NCI-H524 (cell line): ENCODE data around the gene MEGF6.

Experiments used
- DNase-seq, 2 experiments: peaks; one replicate each; lab custom pipeline; 2025; lab: John Stamatoyannopoulos, UW

MEGF6 gene

GRCh38 chr1:3459051-3459908 is 152.0 kb downstream of the MEGF6 start:
- DNase-seq, result no peak

- no peak for DNase-seq
These were observed 153.1 kb downstream of the MEGF6 start for GRCh38 chr1:3457910-3458883.

DNA sequence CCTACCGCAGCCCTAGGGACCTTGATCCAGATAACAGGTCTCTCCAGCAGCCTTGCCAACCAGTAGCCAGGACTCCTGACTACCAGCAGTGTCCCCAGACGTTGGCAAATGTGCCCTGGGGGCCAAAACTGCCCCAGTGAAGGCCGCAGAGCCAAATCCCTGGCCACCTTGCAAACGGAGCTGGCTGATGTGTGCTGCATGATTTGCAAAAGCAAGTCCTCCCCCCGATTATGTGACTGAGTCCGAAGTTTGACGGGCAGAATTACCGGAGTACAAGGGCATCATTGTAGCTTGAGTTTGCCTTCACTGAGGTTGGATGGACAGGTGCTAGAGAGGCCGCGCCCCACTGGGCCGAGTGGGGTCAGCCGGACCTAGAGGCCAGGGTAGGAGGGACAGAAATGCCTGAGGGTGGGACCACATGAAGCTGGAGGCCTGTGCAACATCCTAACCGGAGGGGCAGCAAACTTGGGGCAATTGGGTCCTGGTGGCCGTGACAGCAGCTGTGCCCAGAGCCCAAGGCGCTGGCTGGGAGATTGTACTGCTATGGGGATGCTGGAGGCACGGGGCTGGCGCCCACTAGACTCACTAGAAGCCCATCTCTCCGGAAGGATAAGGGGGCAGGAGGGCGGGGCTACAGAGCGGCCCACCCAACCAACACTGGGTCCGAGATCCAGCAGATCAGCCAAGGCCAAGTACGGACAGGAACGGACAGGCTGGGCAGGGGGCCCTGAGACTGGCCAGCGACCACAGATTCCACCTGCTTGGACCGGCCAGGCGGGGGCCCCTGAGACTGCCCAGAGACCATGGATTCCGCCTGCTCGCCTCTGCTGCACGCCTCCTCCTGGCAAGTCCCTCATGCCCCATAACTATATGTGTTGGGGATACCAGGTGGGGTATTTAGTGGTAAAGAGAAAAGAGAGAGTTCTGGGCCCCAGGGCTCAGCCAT is 154.1 kb downstream of the MEGF6 start:
- no peak for DNase-seq

DNA sequence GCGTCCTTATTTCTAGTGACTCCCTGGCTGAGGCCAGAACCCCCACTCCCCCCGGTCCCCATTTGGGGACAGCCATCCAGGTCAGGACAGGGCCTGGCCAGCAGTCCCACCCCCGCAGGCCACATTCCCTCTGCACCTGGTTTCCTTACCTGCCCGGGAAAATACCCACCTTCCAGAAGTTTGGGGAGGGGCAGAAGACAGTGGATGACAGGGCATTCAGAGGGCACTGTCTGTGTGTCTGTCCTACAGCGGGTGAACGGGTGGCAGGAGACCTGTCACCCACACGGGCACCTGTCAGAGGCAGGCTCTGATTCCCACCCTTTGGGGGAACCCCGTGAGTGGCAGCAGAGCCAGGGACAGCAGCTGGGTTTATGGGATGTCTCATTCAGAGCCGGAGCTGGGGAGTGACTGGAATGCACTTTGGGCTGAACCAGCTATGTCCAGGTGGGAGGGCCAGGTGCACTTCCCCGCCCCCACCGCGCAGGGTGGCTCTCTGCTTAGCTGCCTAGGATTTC is 154.8 kb downstream of the MEGF6 start:
- no peak for DNase-seq

GRCh38 chr1:3455670-3456448 is 155.4 kb downstream of the MEGF6 start:
- DNase-seq, result no peak

- DNase-seq, result no peak
These were observed 156.3 kb downstream of the MEGF6 start for GRCh38 chr1:3454811-3455618.

DNA sequence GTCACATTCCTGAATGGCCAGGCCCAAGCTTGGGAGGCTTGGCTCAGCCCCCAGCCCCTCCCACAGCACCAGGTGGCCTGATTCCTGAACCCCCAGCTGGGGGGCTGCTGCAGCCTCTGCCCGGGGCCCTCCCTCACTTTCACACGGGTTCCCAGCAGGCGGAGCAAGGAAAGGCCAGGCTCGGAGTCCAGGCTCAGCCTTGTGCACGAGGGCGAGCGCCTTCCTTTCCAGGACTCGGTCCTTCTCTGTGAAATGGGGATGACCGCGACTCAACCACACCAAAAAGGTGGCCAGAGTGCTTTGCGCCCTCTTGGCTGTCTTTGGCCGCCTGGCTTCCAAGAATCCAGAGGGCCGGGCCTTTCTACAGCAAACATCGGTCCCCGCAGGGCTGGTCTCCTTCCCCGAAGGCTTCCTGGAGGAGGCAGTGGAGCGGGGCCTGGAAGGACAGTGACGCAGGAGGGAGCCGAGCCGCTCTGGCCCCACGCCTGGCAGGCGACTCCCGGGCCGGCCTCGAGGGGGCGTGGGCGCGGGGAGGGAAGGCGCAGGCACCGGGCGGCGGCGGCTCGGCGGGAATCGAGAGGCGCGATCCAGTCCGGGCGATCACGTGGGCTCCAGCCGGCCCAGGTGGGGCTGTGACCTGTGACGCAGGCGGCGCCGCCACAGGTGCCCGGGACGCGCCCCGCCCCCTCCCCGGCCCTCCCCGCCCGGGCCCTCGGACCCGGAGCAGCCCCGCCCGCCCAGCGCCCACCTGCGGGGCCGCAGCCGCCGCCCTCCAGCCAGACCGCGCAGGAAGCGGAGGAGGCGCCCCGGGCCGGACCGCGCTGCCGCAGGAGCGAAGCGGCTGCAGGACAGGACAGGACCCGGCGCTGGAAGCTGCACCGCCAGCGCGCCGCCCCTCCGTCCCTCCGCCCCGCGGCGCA is 157.2 kb downstream of the MEGF6 start, which contains the start of gene ARHGEF16:
TSS of gene ARHGEF16 (plus strand) at position 775 of the 920 bp plus-strand sequence. CDS start 8,420 bp downstream, outside the sequence.
- peak in 1 of 2 experiments; percentile 31 for DNase-seq

DNA sequence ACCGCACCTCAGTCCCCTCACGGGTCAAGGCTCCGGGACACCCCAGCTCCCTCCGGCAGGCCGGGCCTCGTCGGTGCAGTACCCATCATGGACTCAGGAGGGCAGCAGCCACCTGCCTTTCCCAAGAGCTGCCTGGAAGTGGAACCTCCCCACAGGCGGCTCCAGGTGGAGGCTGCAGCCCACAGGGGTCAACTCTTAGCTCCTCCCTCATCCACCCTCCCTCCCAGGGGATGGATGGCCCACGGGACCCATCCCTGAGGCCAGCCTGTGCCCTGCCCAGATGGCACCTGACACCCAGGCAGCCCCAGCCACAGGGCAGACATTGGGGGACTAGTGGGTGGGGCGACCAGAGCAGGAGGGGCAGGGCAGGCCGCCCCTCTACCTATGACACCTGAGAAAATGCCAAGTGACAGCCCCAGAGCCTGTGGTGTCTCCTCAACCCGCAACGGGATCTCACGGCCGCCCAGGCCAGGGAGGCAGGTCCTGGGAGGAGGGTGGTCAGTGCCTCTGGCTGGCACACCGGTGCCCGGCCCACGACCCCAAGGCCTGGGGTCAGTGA is 158.0 kb downstream of the MEGF6 start:
- peak in 1 of 2 experiments; percentile 43 for DNase-seq

DNA sequence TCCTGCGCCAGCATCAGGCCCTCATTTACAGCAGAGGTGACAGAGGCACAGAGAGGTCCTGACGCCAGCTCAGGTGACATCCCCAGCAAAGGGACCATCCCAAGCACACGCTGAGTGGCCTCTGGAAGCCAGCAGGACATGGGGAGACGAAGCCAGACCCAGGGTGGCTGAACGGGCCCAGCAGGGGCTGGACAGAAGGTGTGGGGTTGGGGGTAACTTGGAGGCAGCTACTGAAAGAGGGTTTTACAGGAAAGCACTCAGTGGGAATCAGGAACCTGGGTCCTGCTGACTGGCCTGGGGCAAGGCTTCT is 158.5 kb downstream of the MEGF6 start:
- DNase-seq, result no peak

GRCh38 chr1:3451994-3452865 is 159.1 kb downstream of the MEGF6 start:
- DNase-seq, result no peak

- no peak for DNase-seq
These were observed 160.3 kb downstream of the MEGF6 start for GRCh38 chr1:3450983-3451382.

- no peak for DNase-seq
These were observed 161.0 kb downstream of the MEGF6 start for GRCh38 chr1:3450202-3450863.

DNA sequence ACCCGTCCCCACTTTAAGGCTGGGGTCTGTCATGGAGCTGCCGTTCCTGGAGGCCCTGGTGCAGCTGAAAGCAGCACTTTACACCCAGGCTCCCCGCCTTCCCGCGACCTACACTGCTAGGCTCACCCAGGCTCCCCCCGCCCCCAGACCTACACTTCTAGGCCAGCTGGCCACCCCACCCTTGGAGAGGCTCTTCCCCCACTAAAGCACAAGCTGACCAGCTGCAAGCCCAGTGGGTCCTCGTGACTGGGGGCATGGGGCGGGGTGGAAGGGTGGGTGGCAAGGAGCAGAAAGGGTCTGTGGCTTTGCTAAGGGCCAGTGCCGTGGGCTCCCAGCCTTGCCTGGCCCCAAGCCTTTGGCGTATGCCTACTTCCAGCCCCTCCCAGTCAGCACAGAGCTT is 166.6 kb downstream of the MEGF6 start:
- DNase-seq, result no peak

DNA sequence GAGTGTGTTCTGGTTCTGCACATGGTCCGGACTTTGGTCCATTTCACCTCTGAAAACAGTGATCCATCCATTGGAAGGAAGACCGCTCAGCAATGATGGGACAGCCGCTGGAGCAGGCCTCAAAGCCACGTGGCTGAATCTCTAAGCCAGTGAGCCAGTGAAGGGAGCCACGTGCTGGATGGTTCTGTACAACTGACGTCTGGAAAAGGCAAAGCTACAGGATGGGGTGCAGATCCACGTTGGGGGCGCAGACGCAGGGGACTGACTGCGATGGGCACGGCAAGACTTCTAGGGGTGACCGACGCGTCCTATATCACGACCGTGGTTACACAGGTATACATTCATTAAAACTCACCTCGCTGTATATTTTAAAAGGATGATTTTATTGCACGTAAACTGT is 167.0 kb downstream of the MEGF6 start:
- no peak for DNase-seq

DNA sequence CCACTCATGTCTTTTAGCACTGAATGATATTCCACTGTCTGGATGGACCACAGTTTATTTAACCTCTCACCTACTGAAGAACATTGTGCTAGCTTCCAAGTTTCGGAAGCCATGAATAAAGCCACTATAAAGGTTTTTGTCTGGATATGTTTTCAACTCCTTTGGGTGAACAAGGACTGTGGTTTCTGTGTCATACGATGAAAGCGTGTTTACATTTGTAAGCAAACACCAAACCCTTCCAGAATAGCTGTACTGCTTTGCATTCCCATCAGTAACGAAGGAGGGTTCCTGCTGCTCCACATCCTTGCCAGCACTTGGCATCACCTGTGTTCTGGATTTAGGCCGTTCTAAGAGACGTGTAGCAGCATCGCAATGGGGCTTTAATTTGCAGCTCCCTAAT is 167.5 kb downstream of the MEGF6 start:
- no peak for DNase-seq

DNA sequence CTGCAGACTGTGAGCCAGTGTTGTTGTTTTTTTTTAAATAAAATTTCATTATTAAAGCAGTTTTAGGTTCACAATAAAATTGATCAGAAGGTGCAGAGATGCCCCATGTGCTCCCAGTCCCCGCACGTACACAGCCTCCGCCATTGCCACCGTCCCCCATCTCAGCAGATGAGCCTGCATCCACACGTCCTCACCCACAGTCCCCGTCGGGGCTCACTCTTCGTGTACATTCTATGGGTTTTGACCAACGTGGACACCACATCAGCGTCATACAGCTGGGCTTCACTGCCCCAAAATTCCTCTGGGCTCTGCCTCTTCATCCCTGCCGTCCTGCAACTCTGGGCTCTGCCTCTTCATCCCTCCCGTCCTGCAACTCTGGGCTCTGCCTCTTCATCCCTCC is 168.4 kb downstream of the MEGF6 start:
- no peak for DNase-seq

GRCh38 chr1:3442331-3442730 is 169.0 kb downstream of the MEGF6 start:
- no peak for DNase-seq
